CD14-positive monocyte (primary cell): ENCODE measurements around the gene AEN. TPM values are rescaled to one million over a fixed set of nuclear protein-coding genes. Genes with fewer than 3 reads are reported as not detected.
A peak's percentile ranks its signal among the peaks of the same experiment; 100 is the strongest.

Experiments
- DNase-seq, 3 donors: peaks; one replicate each; pipeline ENCODE4 v3.0.0-alpha.2; 2011 to 2022
- H2AFZ ChIP-seq: 2 replicates; pipeline ENCODE4 v1.6.0; 2012; ENCODE audit warnings: mild to moderate bottlenecking, low read depth, low read length, inconsistent platforms; ENCODE audit not compliant: insufficient read depth, poor library complexity, severe bottlenecking
- H3K27ac ChIP-seq, 2 donors: 1 replicate in 1 of 2; 2 replicates in 1 of 2; pipeline ENCODE4 v1.5.1; 2012 to 2013; ENCODE audit warnings: low read length in 2 of 2, control low read depth in 1 of 2, inconsistent platforms in 1 of 2, low read depth in 1 of 2, mild to moderate bottlenecking in 1 of 2
- H3K27me3 ChIP-seq, 2 donors: one replicate each; pipeline versions ENCODE4 v1.6.0 to v1.6.1; 2011 to 2013; ENCODE audit warnings: low read length in 2 of 2; ENCODE audit not compliant: control insufficient read depth in 2 of 2, insufficient read depth in 2 of 2
- H3K36me3 ChIP-seq, 2 donors: replicated peaks in 1 of 2; 1 replicate in 1 of 2; 2 replicates in 1 of 2; pipeline versions ENCODE4 v1.5.1 to v1.6.1; 2012 to 2013; ENCODE audit warnings: low read length in 2 of 2, control low read depth in 1 of 2, inconsistent platforms in 1 of 2, mild to moderate bottlenecking in 1 of 2; ENCODE audit not compliant: insufficient read depth in 2 of 2, control insufficient read depth in 1 of 2
- H3K4me1 ChIP-seq, 2 donors: 1 replicate in 1 of 2; 2 replicates in 1 of 2; pipeline versions ENCODE4 v1.5.1 to v1.6.1; 2012 to 2013; ENCODE audit warnings: low read length in 2 of 2, control low read depth in 1 of 2, inconsistent platforms in 1 of 2, mild to moderate bottlenecking in 1 of 2, moderate library complexity in 1 of 2; ENCODE audit not compliant: insufficient read depth in 2 of 2, control insufficient read depth in 1 of 2
- H3K4me2 ChIP-seq: replicated peaks from 2 replicates; pipeline ENCODE3; 2012; ENCODE audit warnings: low read length, moderate library complexity, mild to moderate bottlenecking; ENCODE audit not compliant: poor library complexity, severe bottlenecking; ENCODE audit errors: extremely low read depth
- H3K4me3 ChIP-seq, 3 experiments: fragments of 200-600 bp in 1 of 3; sonication (generic) in 1 of 3; replicated peaks in 1 of 3; 1 replicate in 2 of 3; 2 replicates in 1 of 3; pipeline ENCODE4 v1.5.1; 2011 to 2013; ENCODE audit warnings: low read length in 3 of 3, mild to moderate bottlenecking in 3 of 3, control low read depth in 2 of 3, low read depth in 2 of 3, inconsistent platforms in 1 of 3, moderate library complexity in 1 of 3
- H3K79me2 ChIP-seq: 2 replicates; pipeline ENCODE4 v1.6.0; 2012; ENCODE audit warnings: mild to moderate bottlenecking, control low read depth, inconsistent platforms, low read length, moderate library complexity; ENCODE audit not compliant: insufficient read depth
- H3K9ac ChIP-seq: 2 replicates; pipeline ENCODE4 v1.6.0; 2017; ENCODE audit warnings: low read length, mild to moderate bottlenecking; ENCODE audit not compliant: insufficient read depth, poor library complexity, severe bottlenecking
- H3K9me3 ChIP-seq, 2 donors: replicated peaks in 1 of 2; 1 replicate in 1 of 2; 2 replicates in 1 of 2; pipeline versions ENCODE4 v1.5.1 to v1.6.1; 2012 to 2013; ENCODE audit warnings: low read length in 2 of 2, control low read depth in 1 of 2; ENCODE audit not compliant: control insufficient read depth in 1 of 2, insufficient read depth in 1 of 2
- H4K20me1 ChIP-seq: 2 replicates; pipeline ENCODE4 v1.6.0; 2012; ENCODE audit warnings: mild to moderate bottlenecking, low read length, control low read depth, moderate library complexity; ENCODE audit not compliant: insufficient read depth
- H3K27ac Mint-ChIP-seq, 7 donors: one replicate each; pipeline ENCODE4 v1.8.0; 2020; ENCODE audit warnings: mild to moderate bottlenecking in 7 of 7, mixed read lengths in 7 of 7, moderate library complexity in 6 of 7, inconsistent platforms in 2 of 7
- H3K27me3 Mint-ChIP-seq, 3 donors: one replicate each; pipeline ENCODE4 v1.8.0; 2021 to 2022; ENCODE audit warnings: low read depth in 3 of 3, mild to moderate bottlenecking in 3 of 3, mixed read lengths in 3 of 3, moderate library complexity in 3 of 3, inconsistent platforms in 1 of 3
- H3K36me3 Mint-ChIP-seq, 2 donors: one replicate each; pipeline ENCODE4 v1.8.0; 2020; ENCODE audit warnings: mixed read lengths in 2 of 2, inconsistent platforms in 1 of 2, mild to moderate bottlenecking in 1 of 2
- H3K4me1 Mint-ChIP-seq: one replicate; pipeline ENCODE4 v1.8.0; 2020; ENCODE audit warnings: mild to moderate bottlenecking, mixed read lengths
- H3K4me3 Mint-ChIP-seq, 2 donors: one replicate each; pipeline ENCODE4 v1.8.0; 2020; ENCODE audit warnings: mild to moderate bottlenecking in 2 of 2, mixed read lengths in 2 of 2, moderate library complexity in 1 of 2
- H3K9me3 Mint-ChIP-seq, 7 donors: one replicate each; pipeline ENCODE4 v1.8.0; 2020 to 2022; ENCODE audit warnings: mixed read lengths in 7 of 7, mild to moderate bottlenecking in 6 of 7, moderate library complexity in 6 of 7, inconsistent platforms in 2 of 7
- CTCF ChIP-seq: fragments of 200-600 bp; IDR thresholded peaks from one replicate; pipeline ENCODE4 v1.8.0; 2022; ENCODE audit warnings: antibody characterized with exemption, mild to moderate bottlenecking
- WGBS: methylation state at CpG from one replicate; pipeline ENCODE4 v1.1.5; 2013; ENCODE audit warnings: missing lambda C conversion rate; ENCODE audit not compliant: insufficient coverage; 5-methylcytosine and 5-hydroxymethylcytosine counted together
- intact Hi-C, 2 donors: fragments of 100-400 bp; cut with micrococcal nuclease; formaldehyde crosslinking; loops; one replicate each; pipeline versions ENCODE4 v1.15.0 to v1.15.1; 2023
- polyA plus RNA-seq, 3 donors: library from polyadenylated mRNA; depleted of rRNA in 1 of 3; unstranded in 2 of 3; stranded (reverse) in 1 of 3; fragments of 300-500 nt in 2 of 3; fragments of >200 nt in 1 of 3; fragmentation: Illumina TruSeq in 2 of 3; gene quantifications; 1 replicate in 2 of 3; 2 replicates in 1 of 3; pipeline ENCODE4 v1.2.3, GENCODE V29; 2012 to 2021

Gene AEN
- polyA plus RNA-seq, 3 donors = 4.6 to 10.7 (median 6.3) TPM

GRCh38 chr15:88651971-88652370, 30.8 kb downstream of the AEN start:
- Mint-ChIP-seq H3K4me3 (no peak overlapping the region), H3K36me3 (peaks cover 0 to 2% of the 10 kb centered on the region in 2 donors), H3K27me3 (peaks cover 0 to 2% (median 2%) of the 10 kb centered on the region in 3 donors), H3K9me3 (peaks cover 0 to 2% (median 0%) of the 10 kb centered on the region in 7 donors), H3K27ac (no peak overlapping the region), H3K4me1 (peaks cover 5% of the 10 kb centered on the region)
- Histone ChIP-seq H3K27me3 (no peaks in the 10 kb centered on the region), H3K79me2 (no peaks in the 10 kb centered on the region), H3K4me2 (no peak overlapping the region), H2AFZ (no peak overlapping the region), H3K4me3 (no peak overlapping the region), H3K36me3 (no peaks in the 10 kb centered on the region), H3K9me3 (no peaks in the 10 kb centered on the region), H3K4me1 (no peaks in the 10 kb centered on the region), H3K27ac (no peak overlapping the region), H3K9ac (no peak overlapping the region), H4K20me1 (no peaks in the 10 kb centered on the region)
- TF ChIP-seq CTCF = no peak
- no peak for DNase-seq
- intact Hi-C loops = loop anchor here in 1 of 2 donors (5.0 kb wide), 1 partner anchor 40 kb away; no protein-coding TSS in a partner anchor
- 100% methylated on average over 4 of the region's 9 CpGs for WGBS

GRCh38 chr15:88652456-88653199, 31.5 kb downstream of the AEN start:
- Mint-ChIP-seq H3K36me3 (peaks cover 0 to 2% of the 10 kb centered on the region in 2 donors), H3K27me3 (peaks cover 1 to 2% (median 2%) of the 10 kb centered on the region in 3 donors), H3K4me1 (peaks cover 5% of the 10 kb centered on the region), H3K4me3 (no peak overlapping the region), H3K9me3 (peaks cover 0 to 2% (median 0%) of the 10 kb centered on the region in 7 donors), H3K27ac (peak overlapping the region in 1 of 7 donors; percentile 25)
- Histone ChIP-seq H3K27ac (no peak overlapping the region), H3K4me1 (no peaks in the 10 kb centered on the region), H3K27me3 (no peaks in the 10 kb centered on the region), H3K4me2 (no peak overlapping the region), H3K4me3 (no peak overlapping the region), H3K9me3 (no peaks in the 10 kb centered on the region), H2AFZ (no peak overlapping the region), H3K9ac (no peak overlapping the region), H3K79me2 (no peaks in the 10 kb centered on the region), H3K36me3 (no peaks in the 10 kb centered on the region), H4K20me1 (no peaks in the 10 kb centered on the region)
- no peak for TF ChIP-seq CTCF
- intact Hi-C loops = loop anchor here in 1 of 2 donors (5.0 kb wide), 1 partner anchor 40 kb away; no protein-coding TSS in a partner anchor
- no peak for DNase-seq
- no CpG with 5 or more reads among the region's 8 CpGs for WGBS
